ENCODE measurements around the gene TIGD3.

The TIGD3 gene

GRCh38 chr11:65403607-65404121 is 49.1 kb downstream of the TIGD3 start:
- peaks cover 33% of the 10 kb centered on the region for H3K36me3 ChIP-seq (ENCODE audit: control insufficient read depth, insufficient read depth, low read length)
- DNase-seq (ENCODE audit: extremely low read depth, insufficient read length), result peak; percentile 56
- no peak for TF ChIP-seq CTCF (IDR thresholded peaks at IDR 0.05; ENCODE audit: insufficient read depth, low read length, poor library complexity, severe bottlenecking)

GRCh38 chr11:65404210-65404609 is 49.7 kb downstream of the TIGD3 start:
- no peaks in the 10 kb centered on the region for H3K27me3 ChIP-seq (replicated peaks; ENCODE audit: control insufficient read depth, insufficient read depth, low read length)
- no peak overlapping the region for H3K4me3 ChIP-seq (replicated peaks; ENCODE audit: low read depth, low read length)
- peaks cover 31% of the 10 kb centered on the region for H3K36me3 ChIP-seq (ENCODE audit: control insufficient read depth, insufficient read depth, low read length)
- no peak for DNase-seq (ENCODE audit: extremely low read depth, insufficient read length)
- TF ChIP-seq CTCF (IDR thresholded peaks at IDR 0.05; ENCODE audit: insufficient read depth, low read length, poor library complexity, severe bottlenecking), result no peak

More at GRCh38 chr11:65403607-65404121, 49.1 kb downstream of the TIGD3 start:
- no peak overlapping the region for H3K4me3 ChIP-seq (replicated peaks; ENCODE audit: low read depth, low read length)
- H3K27me3 ChIP-seq (replicated peaks; ENCODE audit: control insufficient read depth, insufficient read depth, low read length), result no peaks in the 10 kb centered on the region

GRCh38 chr11:65404638-65405339 is 50.2 kb downstream of the TIGD3 start:
- no peak for DNase-seq (ENCODE audit: extremely low read depth, insufficient read length)
- TF ChIP-seq CTCF (IDR thresholded peaks at IDR 0.05; ENCODE audit: insufficient read depth, low read length, poor library complexity, severe bottlenecking), result no peak
- H3K4me3 ChIP-seq (replicated peaks; ENCODE audit: low read depth, low read length), result no peak overlapping the region
- H3K36me3 ChIP-seq (ENCODE audit: control insufficient read depth, insufficient read depth, low read length), result peaks cover 27% of the 10 kb centered on the region
- H3K27me3 ChIP-seq (replicated peaks; ENCODE audit: control insufficient read depth, insufficient read depth, low read length), result no peaks in the 10 kb centered on the region

All from GM06990 (cell line).